Fibroblast of skin of left quadriceps (primary cell): ENCODE measurements around the gene ZNF611.
"Not testable (repeated sequence)": the region's sequence is repeated elsewhere in the genome, so short reads cannot be mapped to it uniquely, and the experiment has no call there.

ENCODE experiments used
- DNase-seq, 2 experiments: peaks; one replicate each; pipeline ENCODE4 v3.0.0-alpha.2; 2013; ENCODE audit warnings: low read depth in 2 of 2

ZNF611 gene

DNA sequence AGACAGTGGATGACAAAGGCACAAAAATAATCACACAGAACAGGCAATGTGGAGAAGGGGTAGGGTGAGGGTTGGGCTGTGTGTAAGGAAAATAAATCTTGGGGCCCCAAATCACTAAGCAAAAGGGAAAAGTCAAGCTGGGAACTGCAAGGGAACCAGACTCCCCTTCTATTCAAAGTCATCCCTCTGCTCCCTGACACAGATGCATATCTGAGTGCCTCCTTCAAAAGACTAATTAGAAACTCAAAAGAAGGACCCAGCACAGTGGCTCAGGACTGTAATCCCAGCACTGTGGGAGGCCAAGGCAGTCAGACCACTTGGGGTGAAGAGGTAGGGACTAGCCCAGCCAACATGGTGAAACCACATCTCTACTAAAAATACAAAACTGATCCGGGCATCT lies 18.3 kb downstream of the ZNF611 start:
- no peak for DNase-seq

- not testable (repeated sequence) for DNase-seq
Observed at GRCh38 chr19:52715902-52716301, 18.9 kb downstream of the ZNF611 start.

DNA sequence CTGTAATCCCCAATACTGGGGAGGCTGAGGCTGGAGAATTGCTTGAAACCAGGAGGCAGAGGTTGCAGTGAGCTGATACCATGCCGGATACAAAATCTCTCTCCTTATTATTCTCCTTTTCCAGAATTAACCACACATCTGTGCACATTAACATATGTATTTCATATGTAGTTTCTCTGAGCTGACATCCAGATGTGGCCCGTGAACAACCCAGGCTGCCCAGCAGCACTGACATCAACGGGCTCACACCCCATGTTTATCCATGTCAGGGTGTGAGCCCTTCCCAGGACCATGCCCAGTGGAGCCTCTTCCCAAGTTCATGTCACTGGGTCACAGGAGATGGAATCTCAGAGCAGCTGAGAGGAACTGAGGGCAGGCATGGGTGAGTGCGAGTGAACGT lies 19.5 kb downstream of the ZNF611 start:
- not testable (repeated sequence) for DNase-seq

DNA sequence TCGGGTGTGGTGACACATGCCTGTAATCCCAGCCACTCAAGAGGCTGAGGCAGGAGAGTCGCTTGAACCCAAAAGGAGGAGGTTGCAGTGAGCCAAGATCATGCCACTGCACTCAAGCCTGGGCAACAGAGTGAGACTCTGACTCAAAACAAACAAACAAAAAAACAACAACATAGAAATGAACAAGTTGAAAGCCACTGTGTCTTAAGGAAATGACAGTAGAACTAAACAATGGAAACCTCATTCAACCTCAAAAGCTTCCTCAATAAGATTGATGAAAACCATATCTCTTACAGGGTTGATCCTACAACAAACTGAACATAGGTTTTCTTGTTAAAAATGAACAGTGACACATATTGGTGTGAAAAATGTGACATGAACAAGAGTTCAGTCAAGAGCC lies 21.8 kb downstream of the ZNF611 start:
- DNase-seq, result not testable (repeated sequence)

GRCh38 chr19:52711661-52712060 lies 23.2 kb downstream of the ZNF611 start:
- not testable (repeated sequence) for DNase-seq

DNA sequence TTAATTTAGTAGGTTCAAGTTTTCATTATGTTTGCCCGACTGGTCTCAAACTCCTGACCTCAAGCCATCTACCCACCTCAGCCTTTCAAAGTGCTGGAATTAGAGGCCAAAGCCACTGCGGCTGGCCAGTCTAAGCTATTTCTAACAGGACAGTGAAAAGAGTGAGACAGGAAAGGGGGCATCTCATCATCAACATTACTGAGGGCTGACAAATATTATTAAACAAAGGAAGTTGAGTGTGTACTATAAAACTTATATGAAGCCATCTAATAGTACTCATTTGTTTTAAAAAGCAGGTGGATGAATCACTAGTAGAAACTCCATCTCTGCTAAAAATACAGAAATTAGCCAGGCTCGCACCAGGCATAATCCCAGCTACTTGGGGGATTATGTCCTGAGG lies 24.3 kb downstream of the ZNF611 start:
- DNase-seq, result no peak

- not testable (repeated sequence) for DNase-seq
Observed at GRCh38 chr19:52705615-52706014, 29.2 kb downstream of the ZNF611 start.

DNA sequence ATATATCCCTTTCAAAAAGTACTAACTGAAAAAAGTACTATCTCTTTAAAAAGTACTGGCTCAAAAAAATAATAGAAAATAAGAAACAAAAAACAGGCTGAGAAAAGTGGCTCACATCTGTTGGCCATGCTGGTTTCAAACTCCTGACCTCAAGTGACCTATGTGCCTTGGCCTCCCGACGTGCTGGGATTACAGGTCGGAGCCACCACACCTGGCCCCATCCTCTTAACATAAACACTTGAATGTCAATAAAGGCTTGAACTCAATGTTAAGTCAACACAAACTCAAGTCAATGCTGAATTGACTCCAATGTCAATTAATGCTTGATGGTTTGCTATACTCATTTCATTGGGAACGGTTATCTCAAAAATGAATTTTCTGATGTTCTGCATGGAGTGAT lies 30.9 kb downstream of the ZNF611 start:
- DNase-seq, result no peak

DNA sequence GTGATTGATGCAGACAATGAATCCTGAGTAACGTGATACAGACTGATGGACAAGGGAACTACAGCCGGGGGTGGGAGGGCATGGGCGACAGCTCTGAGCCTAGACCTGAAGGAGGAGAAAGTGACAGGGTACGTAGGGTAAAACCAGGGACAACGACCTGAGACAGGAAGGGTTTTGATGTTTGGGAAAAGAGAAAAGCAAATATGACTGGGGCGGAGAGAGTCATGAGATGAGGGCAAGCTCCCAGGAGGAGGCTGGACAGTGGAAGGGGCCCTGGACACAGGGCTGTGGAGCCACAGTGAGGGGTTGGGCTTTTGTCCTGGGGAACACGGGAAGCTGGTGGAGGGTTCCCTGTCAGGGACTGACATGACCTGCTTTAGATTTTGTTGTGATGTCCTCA lies 34.2 kb downstream of the ZNF611 start:
- DNase-seq, result no peak

GRCh38 chr19:52699555-52699954 lies 35.3 kb downstream of the ZNF611 start:
- DNase-seq, result not testable (repeated sequence)

DNA sequence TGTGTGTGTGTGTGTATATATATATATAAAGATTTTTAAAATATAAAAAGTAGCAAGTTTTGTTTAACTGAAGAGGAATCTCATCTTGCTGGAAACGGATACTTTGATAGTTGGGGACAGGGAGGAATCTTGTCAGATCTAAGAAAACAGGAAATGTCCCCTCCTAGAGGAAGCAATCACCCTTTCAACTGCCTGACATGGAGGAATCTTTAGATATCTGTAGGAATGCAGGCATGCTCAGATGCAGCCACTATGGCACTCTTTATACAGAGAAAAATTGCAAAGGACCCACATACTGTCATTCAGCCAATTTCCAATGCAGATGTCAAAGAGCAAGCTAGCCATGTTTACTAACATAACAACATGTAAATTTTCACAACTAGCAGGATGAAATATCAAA lies 38.8 kb downstream of the ZNF611 start:
- no peak for DNase-seq

- no peak for DNase-seq
Observed at GRCh38 chr19:52694921-52695320, 39.9 kb downstream of the ZNF611 start.

GRCh38 chr19:52694281-52694680 lies 40.6 kb downstream of the ZNF611 start:
- not testable (repeated sequence) for DNase-seq

DNA sequence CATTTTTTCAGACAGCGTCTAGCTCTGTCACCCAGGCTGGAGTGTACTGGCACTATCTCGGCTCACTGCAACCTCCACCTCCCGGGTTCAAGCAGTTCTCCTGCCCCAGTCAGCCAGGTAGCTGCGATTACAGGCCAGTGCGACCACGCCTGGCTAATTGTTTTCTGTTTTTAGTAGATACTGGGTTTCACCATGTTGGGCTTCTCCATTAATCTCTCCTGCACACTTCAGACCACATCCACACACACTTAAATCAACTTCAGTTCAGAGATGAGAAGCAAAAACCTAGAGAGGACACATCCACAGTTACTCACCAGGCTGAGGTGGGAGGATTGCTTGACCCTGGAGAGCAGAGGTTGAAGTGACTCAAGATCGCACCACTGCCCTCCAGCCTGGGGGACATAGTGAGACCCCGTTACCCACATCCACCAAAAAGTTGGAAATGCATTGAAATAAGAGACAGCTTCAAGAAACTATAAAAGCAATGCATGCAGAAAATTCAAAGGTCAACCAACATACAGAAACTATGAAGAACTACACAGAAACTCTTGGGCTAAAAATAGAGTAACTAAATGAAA lies 42.3 kb downstream of the ZNF611 start:
- no peak for DNase-seq

GRCh38 chr19:52691737-52692136 lies 43.1 kb downstream of the ZNF611 start:
- DNase-seq, result no peak

GRCh38 chr19:52691215-52691610 lies 43.6 kb downstream of the ZNF611 start:
- no peak for DNase-seq

GRCh38 chr19:52690369-52691214 lies 44.3 kb downstream of the ZNF611 start:
- peak; percentile 87 to 89 for DNase-seq

DNA sequence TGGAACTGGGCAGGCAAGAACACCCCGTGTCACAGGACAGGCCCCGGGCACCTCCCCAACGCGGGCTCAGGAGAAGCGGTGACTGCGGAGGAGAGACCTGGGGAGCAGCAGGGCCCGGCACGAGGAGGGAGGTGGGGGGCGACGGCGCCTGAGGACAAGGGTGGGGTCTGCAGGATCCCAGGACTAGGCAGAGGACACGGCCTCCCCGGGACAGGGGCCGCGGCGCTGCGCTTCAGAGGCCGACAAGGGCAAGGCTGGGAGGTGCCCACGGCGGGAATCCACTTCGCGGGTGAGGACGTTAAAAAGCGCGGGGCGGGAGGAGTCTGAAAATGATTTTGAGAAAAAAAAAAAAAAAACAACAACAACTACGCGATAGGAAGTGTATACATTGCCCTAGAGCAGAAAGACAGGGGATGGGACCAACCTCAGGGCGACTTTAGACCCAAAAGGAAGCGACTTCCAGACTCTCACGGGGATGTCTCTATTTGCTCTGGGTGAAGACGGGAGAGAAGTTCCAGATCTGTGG lies 44.9 kb downstream of the ZNF611 start:
- no peak for DNase-seq

- DNase-seq, result not testable (repeated sequence)
Observed at GRCh38 chr19:52688925-52689796, 45.7 kb downstream of the ZNF611 start.

- DNase-seq, result no peak
Observed at GRCh38 chr19:52688335-52688734, 46.5 kb downstream of the ZNF611 start.

GRCh38 chr19:52687684-52688083 lies 47.2 kb downstream of the ZNF611 start:
- no peak for DNase-seq

DNA sequence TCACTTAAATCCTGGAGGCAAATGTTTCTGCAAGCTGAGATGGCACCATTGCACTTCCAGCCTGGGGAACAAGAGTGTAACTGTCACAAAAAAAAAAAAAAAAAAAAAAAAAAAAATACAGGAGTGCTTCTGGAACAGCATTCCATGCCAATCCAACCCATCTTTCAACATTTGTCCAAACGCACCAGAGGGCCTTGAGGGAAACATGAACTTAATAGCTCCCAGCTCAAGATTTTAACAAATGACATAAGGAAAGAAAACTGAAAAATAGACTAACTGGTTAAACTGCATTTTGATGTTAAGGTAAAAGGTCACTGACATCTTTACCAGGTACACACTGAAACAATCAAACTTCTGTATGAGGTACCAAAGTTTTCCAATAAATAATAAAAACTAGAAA lies 49.0 kb downstream of the ZNF611 start:
- no peak for DNase-seq
